HG03521 (cell line): ENCODE results near the gene SYCP2L.
"Not testable (repeated sequence)": the region's sequence is repeated elsewhere in the genome, so short reads cannot be mapped to it uniquely, and the experiment has no call there.

Experiments used
- ATAC-seq: cut with Tn5 transposase; IDR thresholded peaks from one replicate; pipeline ENCODE4 v1.9.1; 2021; ENCODE audit warnings: mild to moderate bottlenecking, moderate library complexity; ENCODE audit not compliant: unreplicated experiment

The SYCP2L gene

DNA sequence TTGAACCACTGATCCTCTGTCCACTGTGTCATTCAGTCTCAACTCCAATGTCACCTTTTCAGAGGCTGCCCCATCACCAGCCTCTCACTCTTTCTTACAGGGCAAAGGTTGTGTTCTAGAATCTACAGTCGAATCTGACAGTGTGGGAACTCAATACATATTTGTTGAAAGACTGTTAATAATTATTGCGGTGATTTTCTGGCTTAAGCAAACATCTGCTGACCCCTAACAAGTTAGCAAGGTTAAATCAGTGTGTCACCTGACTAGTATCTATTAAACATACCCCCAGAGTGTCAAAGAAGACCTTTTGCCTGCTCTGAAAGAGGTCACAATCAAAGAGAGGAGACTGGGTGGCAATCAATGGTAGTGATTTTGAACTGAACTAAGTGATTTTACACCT is 115.3 kb downstream of the SYCP2L start:
- no peak for ATAC-seq

GRCh38 chr6:11003297-11003696 is 116.4 kb downstream of the SYCP2L start:
- ATAC-seq = not testable (repeated sequence)

DNA sequence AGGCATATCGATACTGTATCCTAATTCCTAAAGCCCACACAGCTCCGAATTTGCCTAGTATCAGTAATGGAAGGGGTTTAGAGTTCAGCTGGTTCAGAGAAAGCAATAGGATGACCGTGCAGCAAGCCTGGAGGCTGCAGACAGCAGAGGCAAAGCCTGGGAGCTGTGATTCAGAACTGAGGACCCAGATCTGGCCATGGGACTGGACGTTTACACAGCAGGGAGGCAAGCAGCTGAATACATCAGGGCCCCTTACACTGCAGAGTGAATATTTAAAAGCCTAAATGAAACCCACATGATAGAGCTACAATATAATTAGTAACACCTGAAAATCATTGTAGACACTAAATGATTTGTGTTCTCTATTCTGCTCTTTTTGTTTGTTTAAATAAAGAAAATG is 119.2 kb downstream of the SYCP2L start:
- no peak for ATAC-seq

DNA sequence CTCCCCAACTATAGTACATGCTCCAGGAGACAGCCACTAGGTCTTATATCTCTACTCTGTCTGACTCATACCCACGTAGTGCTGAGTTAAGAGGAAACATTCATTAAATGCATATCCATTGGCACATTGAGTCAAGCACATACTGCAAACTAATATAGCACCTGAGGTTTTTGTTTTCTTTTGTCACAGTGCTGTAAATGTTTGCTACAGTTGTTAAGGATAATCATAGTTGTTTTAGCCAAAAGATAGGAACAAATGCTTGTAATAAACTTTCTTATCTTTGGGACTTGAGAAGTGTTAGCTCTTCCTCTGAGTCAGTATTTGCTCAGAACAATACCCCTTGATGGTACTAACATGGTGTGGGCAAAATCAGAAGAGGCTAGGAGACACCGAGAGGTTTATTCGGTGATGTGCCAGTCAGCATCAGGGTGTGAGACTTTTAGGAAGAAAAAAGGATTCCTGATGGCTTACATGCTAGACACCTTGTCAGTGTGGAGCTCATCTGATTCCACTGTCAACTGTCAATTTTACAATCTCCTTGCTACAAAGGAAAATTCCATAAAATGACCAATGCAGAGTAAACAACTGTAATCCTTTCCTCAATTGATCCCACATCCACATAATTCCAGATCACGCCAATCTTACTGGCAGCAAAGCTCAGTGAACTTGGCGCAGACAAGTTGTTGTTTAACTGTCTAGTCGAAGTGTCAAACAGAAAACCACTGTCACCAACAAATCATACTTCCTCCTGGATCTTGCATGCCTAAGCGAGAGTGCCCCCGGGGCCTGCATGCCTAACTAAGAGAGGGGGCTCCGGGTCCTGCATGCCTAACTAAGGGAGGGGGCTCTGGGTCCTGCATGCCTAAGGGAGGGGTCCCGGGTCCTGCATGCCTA is 121.1 kb downstream of the SYCP2L start:
- no peak for ATAC-seq

- no peak for ATAC-seq
These were observed 122.0 kb downstream of the SYCP2L start for GRCh38 chr6:11008821-11009220.

DNA sequence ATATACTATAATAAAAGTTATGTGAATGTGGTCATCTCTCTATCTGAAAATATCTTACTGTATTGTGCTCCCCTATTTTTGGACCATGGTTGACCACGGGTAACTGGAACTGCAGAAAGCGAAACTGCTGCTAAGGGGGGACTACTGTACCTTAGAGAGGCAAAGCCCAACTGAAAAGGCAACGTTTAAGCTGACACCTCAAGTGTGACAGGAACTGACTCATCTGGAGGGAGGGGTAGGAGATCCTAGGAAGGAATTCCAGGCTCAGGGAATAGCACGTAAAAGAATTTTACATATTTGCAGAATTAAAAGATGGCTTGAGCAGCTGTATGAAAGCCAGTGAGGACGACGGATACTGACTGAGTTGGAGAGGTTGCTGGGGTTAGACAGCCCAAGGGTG is 122.5 kb downstream of the SYCP2L start:
- ATAC-seq = peak; percentile 64

DNA sequence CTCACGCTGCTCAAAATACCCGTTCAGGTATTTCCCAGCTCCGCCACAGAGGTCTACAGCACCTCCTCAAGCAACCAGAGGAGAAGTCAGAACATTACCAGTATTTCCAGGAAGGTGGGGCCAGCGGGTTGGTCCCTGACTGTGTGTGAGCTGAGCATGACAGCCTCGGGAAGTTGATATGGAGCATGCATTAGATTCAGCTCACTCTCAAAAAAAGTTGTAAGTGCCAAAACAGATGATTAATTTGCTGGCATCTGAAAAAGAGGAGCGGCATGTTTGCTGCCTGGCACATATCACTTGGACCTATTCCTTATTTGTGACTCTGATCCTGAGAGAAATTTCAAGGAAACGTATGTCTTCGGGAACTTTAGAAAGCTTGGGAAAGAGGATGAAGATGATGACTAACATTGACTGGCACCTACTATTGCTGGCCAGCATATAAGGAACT is 125.0 kb downstream of the SYCP2L start:
- ATAC-seq = no peak

- no peak for ATAC-seq
These were observed 125.5 kb downstream of the SYCP2L start for GRCh38 chr6:11012295-11012754.

GRCh38 chr6:11012976-11013720 is 126.3 kb downstream of the SYCP2L start:
- no peak for ATAC-seq

DNA sequence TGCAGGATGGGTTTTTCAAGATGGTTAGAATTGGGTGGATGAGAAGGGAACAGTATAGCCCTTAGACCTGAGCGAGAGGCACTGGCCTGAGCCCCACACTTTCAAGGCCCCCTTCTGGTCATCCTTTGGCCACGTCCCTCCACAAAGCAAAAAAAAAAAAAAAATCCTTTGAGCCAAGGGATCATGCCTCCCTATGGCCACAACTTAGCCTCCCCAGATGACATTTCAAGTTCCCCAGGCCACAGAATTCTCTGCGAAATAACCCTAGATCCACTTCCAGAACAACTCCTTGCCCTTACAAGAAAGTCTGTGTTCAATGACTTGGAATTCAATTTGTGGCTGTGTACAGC is 126.8 kb downstream of the SYCP2L start:
- ATAC-seq = no peak

DNA sequence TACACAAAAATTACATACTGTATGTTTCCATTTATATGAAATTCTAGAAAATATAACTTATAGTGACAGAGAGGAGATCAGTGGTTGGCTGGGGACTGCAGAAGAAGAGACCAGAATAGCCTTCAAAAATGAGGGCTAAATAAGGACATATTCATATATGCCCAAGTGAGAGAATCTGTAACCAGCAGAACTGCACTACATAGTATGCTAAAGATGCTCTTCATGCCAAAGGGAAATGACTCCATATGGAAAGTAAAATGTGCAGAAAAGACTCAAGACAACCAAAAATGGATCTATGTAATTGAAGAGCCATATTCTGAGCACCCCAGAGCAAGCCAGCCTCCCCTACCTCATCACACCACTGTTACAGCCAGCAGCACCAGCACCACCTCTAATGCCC is 128.2 kb downstream of the SYCP2L start:
- no peak for ATAC-seq

GRCh38 chr6:11016452-11016851 is 129.6 kb downstream of the SYCP2L start:
- no peak for ATAC-seq

GRCh38 chr6:11017090-11017489 is 130.2 kb downstream of the SYCP2L start:
- ATAC-seq = no peak

DNA sequence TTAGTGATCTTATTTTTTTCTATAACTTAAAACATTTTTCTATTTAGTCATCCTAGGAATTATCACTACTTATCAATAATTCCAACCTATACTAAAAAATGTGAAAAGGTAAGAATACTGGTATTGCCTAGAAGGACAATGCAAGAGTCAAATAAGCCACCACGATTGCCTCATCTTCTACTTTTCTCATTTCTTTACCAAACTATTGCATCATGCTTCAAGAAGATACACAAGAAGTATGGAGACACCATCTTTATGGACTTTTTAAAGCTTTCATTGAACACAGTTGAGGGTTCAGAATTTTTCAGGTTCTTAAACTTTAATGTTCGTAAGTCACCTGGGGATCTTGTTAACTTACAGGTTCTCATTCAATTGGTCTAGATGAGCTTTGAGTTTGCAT is 131.4 kb downstream of the SYCP2L start:
- no peak for ATAC-seq

DNA sequence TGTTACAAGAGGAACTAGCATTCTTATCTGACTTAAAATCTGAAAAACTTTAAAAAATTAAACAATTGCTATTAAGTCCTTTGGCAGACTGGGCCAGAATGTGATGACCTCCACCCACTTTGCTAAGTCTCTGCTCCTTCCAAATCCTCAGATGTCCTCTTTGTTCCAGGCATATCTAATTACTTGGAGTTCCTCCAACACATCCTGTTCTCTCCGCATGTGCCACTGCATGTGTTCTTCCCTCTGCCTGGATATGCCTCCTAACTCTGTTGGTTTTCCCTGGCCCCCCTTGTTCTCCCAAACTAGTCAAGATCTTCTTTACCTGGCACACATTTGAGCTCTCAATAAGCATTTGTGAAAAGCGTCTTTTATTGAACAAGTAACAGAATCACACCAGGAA is 134.2 kb downstream of the SYCP2L start:
- no peak for ATAC-seq

GRCh38 chr6:11021714-11022113 is 134.9 kb downstream of the SYCP2L start:
- ATAC-seq = no peak

DNA sequence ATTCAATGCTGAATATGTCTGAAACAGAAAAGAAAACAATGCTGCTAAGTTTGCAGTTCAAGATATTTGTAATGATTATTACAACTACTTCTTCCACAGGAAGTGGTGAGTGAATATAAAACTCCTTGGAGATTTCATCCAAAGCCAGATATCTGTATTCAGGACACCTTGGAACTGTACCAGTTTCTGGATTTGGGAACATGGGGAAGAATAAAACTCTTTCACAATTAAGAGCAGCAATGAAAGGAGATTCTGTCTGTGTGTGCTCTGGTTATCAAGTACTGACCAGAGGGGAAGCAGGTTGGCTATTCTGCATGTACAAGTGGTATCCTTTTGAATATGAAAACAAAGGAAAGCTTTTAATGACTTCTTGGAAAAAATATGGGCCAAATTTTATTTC is 136.2 kb downstream of the SYCP2L start:
- ATAC-seq = no peak
